Pancreas (tissue), 10 donors: Measurements from ENCODE around the gene DIP2C. TPM values are rescaled to one million over a fixed set of nuclear protein-coding genes. Genes with fewer than 3 reads are reported as not detected.
A peak's percentile ranks its signal among the peaks of the same experiment; 100 is the strongest.

Source experiments
- ATAC-seq, 4 donors: fragments of 200-7000 bp; cut with Tn5 transposase; one replicate each; pipeline versions ENCODE4 v1.8.0 to v1.9.1; 2020; ENCODE audit warnings: mild to moderate bottlenecking in 4 of 4, moderate library complexity in 4 of 4
- DNase-seq, 6 donors: peaks; one replicate each; pipeline ENCODE4 v3.0.0-alpha.2; 2020
- FAIRE-seq: peaks from 2 replicates; lab custom pipeline; 2012; peaks lifted over from hg19 to GRCh38; lab: Jason Lieb, UNC
- H3K27ac ChIP-seq, 4 donors: fragments of 200-600 bp; sonication (generic); 1 replicate in 3 of 4; 2 replicates in 1 of 4; pipeline versions ENCODE4 v1.5.0 to v1.8.0; 2020
- H3K27me3 ChIP-seq, 4 donors: fragments of 200-600 bp; one replicate each; pipeline ENCODE4 v1.8.0; 2021
- H3K36me3 ChIP-seq, 3 donors: fragments of 200-600 bp; sonication (generic) in 1 of 3; one replicate each; pipeline versions ENCODE4 v1.5.0 to v1.8.0; 2020 to 2021
- H3K4me1 ChIP-seq, 3 donors: fragments of 200-600 bp; one replicate each; pipeline ENCODE4 v1.8.0; 2021
- H3K4me3 ChIP-seq, 4 donors: fragments of 200-600 bp; sonication (generic) in 2 of 4; one replicate each; pipeline versions ENCODE4 v1.5.0 to v1.8.0; 2020 to 2021
- H3K9me3 ChIP-seq, 4 donors: fragments of 200-600 bp; one replicate each; pipeline ENCODE4 v1.8.0; 2021
- CTCF ChIP-seq, 4 donors: fragments of 200-600 bp; sonication (generic) in 3 of 4; IDR thresholded peaks; one replicate each; pipeline versions ENCODE4 v1.5.0 to v1.8.0; 2021; ENCODE audit warnings: antibody characterized with exemption in 4 of 4
- WGBS, 2 donors: extraction: QIAGEN DNeasy Blood & Tissue Kit; methylation state at CpG; one replicate each; pipeline ENCODE4 v1.1.7; 2013; 5-methylcytosine and 5-hydroxymethylcytosine counted together
- intact Hi-C, 3 donors: fragments of 100-400 bp; cut with DNase I; formaldehyde crosslinking; loops; one replicate each; pipeline versions ENCODE4 v1.11.1 to v1.14.2; 2022
- polyA plus RNA-seq, 2 donors: library from polyadenylated mRNA; stranded (reverse); fragments of 200-250 nt; gene quantifications; one replicate each; pipeline ENCODE4 v1.2.3, GENCODE V29; 2013
- total RNA-seq, 6 donors: library from RNA; stranded (reverse); fragmentation: NEBNext Ultra II Directional in 4 of 6; extraction: Animal tissue kit (Norgen Biotek cat#: 25700) in 4 of 6; gene quantifications; one replicate each; pipeline versions ENCODE4 v1.2.1 to v1.2.4, GENCODE V29; 2021 to 2023
- donor health status: healthy with polysubstance abuse.
- donor health status: DM: no; HTN: no; CAD: no; lungs with moderate emphysema.
- donor health status: DM: no; HTN: no; CAD: no.
- donor health status: control.
- donor health status: control.
- donor health status: Bipolar disorder and iron deficiency.
- donor health status: DM: yes; HTN: yes; CAD: no.
- donor health status: DM: no; HTN: no; CAD: no.
- donor health status: DM: no; HTN: no; CAD: no.
- donor health status: DM: yes; HTN: yes; CAD: no.

DIP2C gene
- total and polyA plus RNA-seq, 8 donors, result 4.3 to 11.8 (median 7.3) TPM

GRCh38 chr10:677750-678661 is 11.5 kb downstream of the DIP2C start:
- H3K4me1 ChIP-seq, result no peaks in the 10 kb centered on the region
- ATAC-seq (no peak), DNase-seq (peak in 1 of 6 donors; percentile 37)

GRCh38 chr10:677038-677437 is 12.4 kb downstream of the DIP2C start:
- no peak for TF ChIP-seq CTCF (IDR thresholded peaks at IDR 0.05)
- no peak overlapping the region for H3K27ac ChIP-seq
- H3K27me3 ChIP-seq, result no peaks in the 10 kb centered on the region
- WGBS, 2 donors, result 97 to 100% methylated on average over 1 of the region's 1 CpG
- H3K9me3 ChIP-seq, result no peaks in the 10 kb centered on the region
- no peaks in the 10 kb centered on the region for H3K36me3 ChIP-seq
- no peak overlapping the region for H3K4me3 ChIP-seq
- no peak for FAIRE-seq
- ATAC-seq, result no peak
- H3K4me1 ChIP-seq, result no peaks in the 10 kb centered on the region
- intact Hi-C loops, result no loop called here
- no peak for DNase-seq

More at GRCh38 chr10:677750-678661, 11.5 kb downstream of the DIP2C start:
- H3K4me3 ChIP-seq, result no peak overlapping the region
- intact Hi-C loops, result no loop called here
- no peak for FAIRE-seq
- no peaks in the 10 kb centered on the region for H3K27me3 ChIP-seq
- TF ChIP-seq CTCF (IDR thresholded peaks at IDR 0.05), result no peak
- no peaks in the 10 kb centered on the region for H3K9me3 ChIP-seq
- WGBS, 2 donors, result 90% methylated on average over 22 of the region's 22 CpGs
- H3K36me3 ChIP-seq, result no peaks in the 10 kb centered on the region
- no peak overlapping the region for H3K27ac ChIP-seq

GRCh38 chr10:676178-676577 is 13.3 kb downstream of the DIP2C start:
- TF ChIP-seq CTCF (IDR thresholded peaks at IDR 0.05), result no peak
- DNase-seq (no peak), ATAC-seq (no peak), FAIRE-seq (no peak)
- H3K36me3 ChIP-seq, result no peaks in the 10 kb centered on the region
- H3K4me1 ChIP-seq, result no peaks in the 10 kb centered on the region
- no peak overlapping the region for H3K4me3 ChIP-seq
- 96 to 97% methylated on average over 3 of the region's 3 CpGs for WGBS, 2 donors
- intact Hi-C loops, result no loop called here
- no peaks in the 10 kb centered on the region for H3K9me3 ChIP-seq
- no peaks in the 10 kb centered on the region for H3K27me3 ChIP-seq
- H3K27ac ChIP-seq, result no peak overlapping the region

GRCh38 chr10:675532-675931 is 13.9 kb downstream of the DIP2C start:
- Histone ChIP-seq H3K27me3 (no peaks in the 10 kb centered on the region), H3K4me1 (no peaks in the 10 kb centered on the region), H3K36me3 (no peaks in the 10 kb centered on the region), H3K9me3 (no peaks in the 10 kb centered on the region), H3K27ac (no peak overlapping the region), H3K4me3 (no peak overlapping the region)
- 88 to 95% methylated on average over 4 of the region's 4 CpGs for WGBS, 2 donors
- DNase-seq (no peak), FAIRE-seq (no peak), ATAC-seq (no peak)
- no peak for TF ChIP-seq CTCF (IDR thresholded peaks at IDR 0.05)
- intact Hi-C loops, result no loop called here

GRCh38 chr10:673492-673891 is 16.0 kb downstream of the DIP2C start:
- no peak for DNase-seq
- H3K4me3 ChIP-seq, result no peak overlapping the region
- no peaks in the 10 kb centered on the region for H3K36me3 ChIP-seq
- 76 to 78% methylated on average over 9 of the region's 9 CpGs for WGBS, 2 donors
- FAIRE-seq, result no peak
- H3K9me3 ChIP-seq, result no peaks in the 10 kb centered on the region
- no peak for TF ChIP-seq CTCF (IDR thresholded peaks at IDR 0.05)
- intact Hi-C loops, result no loop called here
- no peak overlapping the region for H3K27ac ChIP-seq
- no peaks in the 10 kb centered on the region for H3K27me3 ChIP-seq
- ATAC-seq, result no peak
- no peaks in the 10 kb centered on the region for H3K4me1 ChIP-seq
